Choroid plexus epithelial cell (primary cell): ENCODE results near the gene TMEM235.
A peak's percentile ranks its signal among the peaks of the same experiment; 100 is the strongest.

Experiments used
- DNase-seq: peaks from one replicate; pipeline ENCODE4 v3.0.0-alpha.2; 2010; ENCODE audit warnings: low read depth
- H3K4me3 ChIP-seq: 2 replicates; pipeline ENCODE4 v1.5.1; 2011; ENCODE audit warnings: low read depth, mild to moderate bottlenecking, control low read depth, low read length, moderate library complexity
- TF ChIP-seq, protein P1 (sequence below): conservative IDR thresholded peaks from 2 replicates; pipeline ENCODE4 v1.5.1; 2011; ENCODE audit warnings: low read depth, mild to moderate bottlenecking, control low read depth, inconsistent platforms, low read length, moderate library complexity

The TMEM235 gene

DNA sequence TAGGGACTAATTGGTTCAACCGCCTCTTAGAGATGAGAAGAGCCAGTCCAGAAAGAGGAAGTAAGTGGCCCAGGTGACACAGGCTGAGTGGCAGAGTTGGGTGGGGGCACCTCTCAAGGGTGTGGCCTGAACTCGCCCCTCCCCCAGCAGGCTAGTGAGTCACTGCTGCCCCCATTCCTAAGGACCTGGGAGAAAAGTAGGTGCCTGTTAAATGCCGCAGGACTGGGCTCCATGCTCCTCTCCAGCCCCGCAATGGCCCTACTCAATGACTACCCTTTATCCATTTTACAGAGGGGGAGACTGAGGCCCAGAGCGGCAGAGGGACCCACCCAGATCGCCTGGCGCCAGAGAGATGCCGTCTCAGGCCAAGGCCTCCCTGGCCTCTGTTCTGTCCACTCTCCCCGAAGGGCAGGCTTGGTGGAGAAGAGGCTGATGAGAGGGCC lies 8.1 kb downstream of the TMEM235 start:
- TF ChIP-seq, protein P1, sequence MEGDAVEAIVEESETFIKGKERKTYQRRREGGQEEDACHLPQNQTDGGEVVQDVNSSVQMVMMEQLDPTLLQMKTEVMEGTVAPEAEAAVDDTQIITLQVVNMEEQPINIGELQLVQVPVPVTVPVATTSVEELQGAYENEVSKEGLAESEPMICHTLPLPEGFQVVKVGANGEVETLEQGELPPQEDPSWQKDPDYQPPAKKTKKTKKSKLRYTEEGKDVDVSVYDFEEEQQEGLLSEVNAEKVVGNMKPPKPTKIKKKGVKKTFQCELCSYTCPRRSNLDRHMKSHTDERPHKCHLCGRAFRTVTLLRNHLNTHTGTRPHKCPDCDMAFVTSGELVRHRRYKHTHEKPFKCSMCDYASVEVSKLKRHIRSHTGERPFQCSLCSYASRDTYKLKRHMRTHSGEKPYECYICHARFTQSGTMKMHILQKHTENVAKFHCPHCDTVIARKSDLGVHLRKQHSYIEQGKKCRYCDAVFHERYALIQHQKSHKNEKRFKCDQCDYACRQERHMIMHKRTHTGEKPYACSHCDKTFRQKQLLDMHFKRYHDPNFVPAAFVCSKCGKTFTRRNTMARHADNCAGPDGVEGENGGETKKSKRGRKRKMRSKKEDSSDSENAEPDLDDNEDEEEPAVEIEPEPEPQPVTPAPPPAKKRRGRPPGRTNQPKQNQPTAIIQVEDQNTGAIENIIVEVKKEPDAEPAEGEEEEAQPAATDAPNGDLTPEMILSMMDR: no peak
- no peak overlapping the region for H3K4me3 ChIP-seq
- no peak for DNase-seq

DNA sequence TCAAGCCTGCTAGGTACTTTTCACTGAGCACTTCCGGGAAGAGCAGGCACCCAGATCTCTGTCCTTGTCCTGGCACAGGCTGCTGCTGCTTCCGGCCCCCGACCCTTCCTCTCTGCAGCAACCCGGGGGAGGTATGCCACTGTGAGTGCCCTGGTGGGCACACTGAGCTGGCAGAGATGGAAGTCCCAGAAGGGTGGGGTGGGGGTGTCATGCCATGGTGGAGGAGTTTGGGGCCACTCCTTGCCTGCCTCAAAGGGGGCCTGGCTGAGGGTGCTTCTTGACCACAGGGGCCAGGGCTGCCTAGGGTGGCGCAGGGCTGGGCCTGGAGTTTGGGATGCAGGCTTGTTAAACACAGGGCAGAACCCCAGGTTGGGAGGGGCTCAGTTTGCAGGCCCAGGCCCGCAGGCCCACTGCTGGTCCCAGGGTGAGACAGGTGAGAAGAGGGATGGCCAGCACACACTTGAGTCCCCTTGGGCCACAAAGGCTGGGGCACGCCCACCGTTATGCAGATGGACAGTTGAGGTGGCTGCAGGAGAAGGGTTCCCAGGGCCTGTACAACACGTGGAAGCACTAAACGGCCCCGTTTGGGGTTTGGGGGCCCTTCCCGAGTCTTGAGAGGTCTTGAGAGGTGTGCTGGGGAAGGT lies 8.7 kb downstream of the TMEM235 start:
- TF ChIP-seq, protein P1: no peak
- DNase-seq: no peak
- H3K4me3 ChIP-seq: no peak overlapping the region

DNA sequence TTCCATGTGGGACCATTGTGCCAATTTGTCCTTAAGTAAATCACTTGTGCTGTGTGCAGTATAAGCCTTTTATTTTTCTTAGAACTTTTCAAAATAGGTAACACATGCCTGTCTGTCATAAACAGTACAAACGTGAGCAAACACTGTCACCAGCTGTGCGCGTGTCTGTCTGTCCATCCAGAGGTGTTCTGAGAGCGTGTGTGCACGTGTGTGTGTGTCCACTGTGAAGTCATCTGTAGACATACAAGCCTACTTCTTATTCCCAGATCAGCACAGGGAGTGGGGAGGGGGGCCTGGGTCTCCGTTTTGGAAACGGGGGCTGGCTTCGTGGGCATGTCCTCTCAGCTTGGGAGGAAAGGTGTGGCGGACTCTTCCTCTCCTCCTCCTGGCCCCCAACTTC lies 9.4 kb downstream of the TMEM235 start:
- TF ChIP-seq, protein P1: no peak
- DNase-seq: no peak
- no peak overlapping the region for H3K4me3 ChIP-seq

DNA sequence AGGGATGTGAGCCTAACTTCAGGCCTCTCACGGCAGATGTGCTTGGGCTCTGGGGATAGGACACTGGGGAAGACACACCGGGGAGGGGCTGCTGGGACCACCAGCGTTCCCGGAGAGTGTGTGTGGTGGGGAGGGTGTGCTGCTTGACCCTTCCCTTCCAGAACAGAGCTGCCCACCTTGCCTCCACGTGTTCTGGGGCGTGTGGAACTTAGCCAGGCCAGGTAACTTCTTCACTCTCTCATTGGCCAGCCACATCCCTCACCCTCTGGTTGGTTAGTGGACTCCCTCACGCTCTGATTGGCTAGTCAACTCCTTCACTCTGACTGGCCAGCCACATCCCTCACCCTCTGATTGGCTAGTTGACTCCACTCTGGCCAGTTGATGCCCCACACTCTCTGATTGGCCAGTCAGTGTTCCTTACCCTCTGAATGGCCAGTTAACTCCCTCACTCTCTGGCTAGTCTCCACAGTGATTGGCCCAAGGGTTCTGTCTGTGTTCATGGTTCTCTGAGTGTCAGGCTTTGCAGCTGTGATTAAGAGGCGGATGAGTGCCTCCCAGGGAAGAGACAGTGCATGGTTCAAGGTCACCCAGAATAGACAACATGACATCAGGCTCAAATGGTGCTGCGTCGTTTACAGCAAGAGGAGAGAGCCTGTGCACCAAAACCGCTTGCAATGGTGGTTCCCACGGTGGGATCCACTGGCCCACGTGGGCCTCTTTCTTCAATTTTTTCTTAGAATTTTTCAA lies 10.0 kb downstream of the TMEM235 start:
- DNase-seq: peak; percentile 67
- no peak overlapping the region for H3K4me3 ChIP-seq
- TF ChIP-seq, protein P1: no peak

DNA sequence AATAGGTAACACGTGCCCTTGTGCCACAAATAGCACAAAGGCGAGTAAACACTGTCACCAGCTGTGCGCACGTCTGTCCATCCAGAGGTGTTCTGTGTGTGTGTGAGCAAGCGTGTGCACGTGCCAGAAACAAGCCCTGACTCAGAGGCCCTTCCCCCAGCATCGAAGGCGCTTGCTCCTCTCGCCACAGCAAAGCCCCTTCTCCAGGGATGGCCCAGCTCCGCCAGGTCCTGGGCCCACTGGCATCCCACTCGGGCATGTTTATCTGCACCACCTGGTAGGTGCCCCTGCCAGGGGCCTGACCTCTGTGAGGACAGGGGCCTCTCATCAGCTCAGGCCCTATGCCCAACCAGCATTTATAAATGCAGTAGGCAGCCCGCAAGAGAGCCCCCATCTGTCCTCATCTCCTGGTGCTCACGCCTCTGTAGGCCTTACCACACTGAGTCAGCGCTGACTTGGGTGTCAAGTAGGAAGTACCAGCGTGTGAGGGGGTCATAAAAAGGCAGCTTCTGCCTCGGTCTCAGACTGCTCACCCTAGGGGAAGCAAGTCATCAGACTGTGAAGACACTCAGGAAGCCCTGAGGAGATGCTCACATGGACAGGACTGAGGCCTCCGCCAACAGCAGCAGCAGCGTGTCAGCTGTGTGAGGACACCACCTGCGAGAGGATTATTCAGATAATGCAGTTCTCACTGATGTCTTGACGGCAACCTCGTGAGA lies 10.8 kb downstream of the TMEM235 start:
- TF ChIP-seq, protein P1: no peak
- no peak for DNase-seq
- no peak overlapping the region for H3K4me3 ChIP-seq

DNA sequence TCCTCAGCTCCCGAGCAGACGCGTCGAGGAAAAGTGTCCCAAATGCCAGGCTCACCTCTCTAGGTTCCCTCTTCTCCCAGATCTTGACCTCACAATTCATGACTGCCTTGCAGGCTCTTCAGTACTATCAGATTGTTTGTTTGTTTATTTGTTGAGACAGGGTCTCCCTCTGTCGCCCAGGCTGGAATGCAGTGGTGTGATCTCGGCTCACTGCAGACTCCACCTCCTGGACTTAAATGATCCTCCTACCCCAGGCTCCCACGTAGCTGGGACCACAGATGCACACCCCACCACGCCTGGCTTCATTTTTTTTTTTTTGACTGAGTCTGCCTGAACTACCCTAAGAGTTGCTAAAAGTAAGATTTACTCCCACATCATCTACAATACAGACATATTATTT lies 15.9 kb downstream of the TMEM235 start:
- no peak for DNase-seq
- TF ChIP-seq, protein P1: no peak
- H3K4me3 ChIP-seq: no peak overlapping the region
